ENCODE data around the gene ZAP70.
"Not testable (repeated sequence)": the region's sequence is repeated elsewhere in the genome, so short reads cannot be mapped to it uniquely, and the experiment has no call there.

Gene ZAP70

DNA sequence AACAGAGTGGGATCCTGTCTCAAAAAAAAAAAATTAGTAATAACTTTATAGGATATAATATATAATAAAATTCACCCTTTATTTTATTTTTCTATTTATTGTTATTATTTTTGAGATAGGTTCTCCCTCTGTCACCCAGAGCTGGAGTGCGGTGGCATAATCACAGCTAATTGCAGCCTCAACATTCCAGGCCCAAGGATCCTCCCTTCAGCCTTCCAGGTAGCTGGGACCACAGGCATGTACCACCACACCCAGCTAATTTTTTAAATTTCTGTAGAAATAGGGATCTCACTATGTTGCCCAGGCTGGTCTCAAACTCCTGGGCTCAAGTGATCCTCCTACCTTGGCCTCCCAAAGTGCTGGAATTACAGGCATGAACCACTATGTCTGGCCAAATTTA lies 42.9 kb upstream of the ZAP70 start:
- Histone ChIP-seq H3K23ac (ENCODE audit: low read length) (no peak overlapping the region), H3K79me1 (ENCODE audit: low read length) (no peaks in the 10 kb centered on the region), H3K9ac (ENCODE audit: low read length) (no peak overlapping the region), H2BK15ac (replicated peaks; ENCODE audit: low read depth) (no peak overlapping the region), H4K5ac (ENCODE audit: low read length) (no peak overlapping the region), H3K4me1 (ENCODE audit: control insufficient read depth, low read depth, low read length) (no peaks in the 10 kb centered on the region), H3K79me2 (ENCODE audit: control insufficient read depth, insufficient read depth, low read length) (no peaks in the 10 kb centered on the region), H3K4ac (ENCODE audit: low read depth, low read length) (no peak overlapping the region), H2AK5ac (ENCODE audit: low read length) (no peak overlapping the region), H3K36me3 (ENCODE audit: control insufficient read depth, insufficient read depth, low read length) (no peaks in the 10 kb centered on the region), H3K27ac (ENCODE audit: low read depth, low read length) (no peak overlapping the region), H4K8ac (ENCODE audit: low read depth, low read length) (no peak overlapping the region), H3K27me3 (ENCODE audit: insufficient read depth, low read length, poor library complexity) (no peaks in the 10 kb centered on the region), H3K4me2 (ENCODE audit: low read length) (no peak overlapping the region), H2BK120ac (ENCODE audit: low read depth, low read length) (no peak overlapping the region), H3K4me3 (ENCODE audit: low read length) (no peak overlapping the region), H3K18ac (ENCODE audit: low read length) (no peak overlapping the region), H3K56ac (ENCODE audit: low read length) (no peak overlapping the region), H2BK5ac (ENCODE audit: low read length) (no peak overlapping the region)
- no peak for DNase-seq
- no CpG with 5 or more reads among the region's 1 CpG for WGBS (ENCODE audit: extremely low coverage, insufficient coverage, low lambda C conversion rate)

- no peak overlapping the region for H3K23ac ChIP-seq (ENCODE audit: low read length)
- no peak overlapping the region for H2AK5ac ChIP-seq (ENCODE audit: low read length)
- no peaks in the 10 kb centered on the region for H3K27me3 ChIP-seq (ENCODE audit: insufficient read depth, low read length, poor library complexity)
- H3K9ac ChIP-seq (ENCODE audit: low read length): no peak overlapping the region
- peaks cover 3% of the 10 kb centered on the region for H3K4me1 ChIP-seq (ENCODE audit: control insufficient read depth, low read depth, low read length)
- no peaks in the 10 kb centered on the region for H3K79me2 ChIP-seq (ENCODE audit: control insufficient read depth, insufficient read depth, low read length)
- H2BK5ac ChIP-seq (ENCODE audit: low read length): no peak overlapping the region
- no CpG with 5 or more reads among the region's 7 CpGs for WGBS (ENCODE audit: extremely low coverage, insufficient coverage, low lambda C conversion rate)
- no peaks in the 10 kb centered on the region for H3K79me1 ChIP-seq (ENCODE audit: low read length)
- H3K18ac ChIP-seq (ENCODE audit: low read length): no peak overlapping the region
- H3K4me3 ChIP-seq (ENCODE audit: low read length): no peak overlapping the region
- H3K4ac ChIP-seq (ENCODE audit: low read depth, low read length): no peak overlapping the region
- H3K27ac ChIP-seq (ENCODE audit: low read depth, low read length): no peak overlapping the region
- H4K8ac ChIP-seq (ENCODE audit: low read depth, low read length): no peak overlapping the region
- no peak for DNase-seq
- H3K56ac ChIP-seq (ENCODE audit: low read length): no peak overlapping the region
- no peaks in the 10 kb centered on the region for H3K36me3 ChIP-seq (ENCODE audit: control insufficient read depth, insufficient read depth, low read length)
- H4K5ac ChIP-seq (ENCODE audit: low read length): no peak overlapping the region
- H2BK15ac ChIP-seq (replicated peaks; ENCODE audit: low read depth): no peak overlapping the region
- no peak overlapping the region for H3K4me2 ChIP-seq (ENCODE audit: low read length)
- no peak overlapping the region for H2BK120ac ChIP-seq (ENCODE audit: low read depth, low read length)
Measured at GRCh38 chr2:97671526-97671925, 41.9 kb upstream of the ZAP70 start.

DNA sequence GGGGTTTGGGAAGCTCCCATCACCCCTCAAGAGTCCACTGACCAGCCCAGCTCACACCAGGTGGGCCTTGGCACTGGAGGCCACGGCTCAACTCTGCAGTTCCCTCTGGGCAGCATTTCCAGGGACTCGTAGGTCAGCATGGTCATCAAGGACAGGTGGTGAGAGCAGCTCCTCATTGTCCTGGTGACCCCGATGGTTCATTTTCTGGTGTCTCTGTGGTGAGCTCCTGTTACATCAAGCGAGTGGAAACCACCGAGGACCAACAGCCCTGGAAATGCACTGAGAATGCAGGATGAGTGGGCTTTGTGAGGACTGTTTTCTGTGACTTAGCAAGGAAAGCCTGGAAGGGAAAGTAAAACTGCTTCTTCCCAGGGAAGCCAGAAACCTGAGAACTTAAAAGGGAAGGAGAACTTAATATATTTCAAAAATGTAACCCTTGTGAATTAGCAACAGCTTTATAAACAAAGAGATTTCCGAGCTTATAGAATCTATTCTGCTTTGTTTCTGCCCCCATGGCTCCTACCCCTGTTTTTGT lies 40.7 kb upstream of the ZAP70 start:
- H3K4me1 ChIP-seq (ENCODE audit: control insufficient read depth, low read depth, low read length); H3K4me3 ChIP-seq (ENCODE audit: low read length); H3K23ac ChIP-seq (ENCODE audit: low read length); DNase-seq; H2BK15ac ChIP-seq (replicated peaks; ENCODE audit: low read depth); H3K18ac ChIP-seq (ENCODE audit: low read length); H4K5ac ChIP-seq (ENCODE audit: low read length); H2AK5ac ChIP-seq (ENCODE audit: low read length); H3K4ac ChIP-seq (ENCODE audit: low read depth, low read length); H3K4me2 ChIP-seq (ENCODE audit: low read length); H3K27ac ChIP-seq (ENCODE audit: low read depth, low read length); H3K9ac ChIP-seq (ENCODE audit: low read length); H2BK5ac ChIP-seq (ENCODE audit: low read length); H3K79me1 ChIP-seq (ENCODE audit: low read length); H3K56ac ChIP-seq (ENCODE audit: low read length); H3K36me3 ChIP-seq (ENCODE audit: control insufficient read depth, insufficient read depth, low read length); H3K79me2 ChIP-seq (ENCODE audit: control insufficient read depth, insufficient read depth, low read length); H3K27me3 ChIP-seq (ENCODE audit: insufficient read depth, low read length, poor library complexity); H4K8ac ChIP-seq (ENCODE audit: low read depth, low read length); H2BK120ac ChIP-seq (ENCODE audit: low read depth, low read length): not testable (repeated sequence)
- WGBS (ENCODE audit: extremely low coverage, insufficient coverage, low lambda C conversion rate): no CpG with 5 or more reads among the region's 6 CpGs

DNA sequence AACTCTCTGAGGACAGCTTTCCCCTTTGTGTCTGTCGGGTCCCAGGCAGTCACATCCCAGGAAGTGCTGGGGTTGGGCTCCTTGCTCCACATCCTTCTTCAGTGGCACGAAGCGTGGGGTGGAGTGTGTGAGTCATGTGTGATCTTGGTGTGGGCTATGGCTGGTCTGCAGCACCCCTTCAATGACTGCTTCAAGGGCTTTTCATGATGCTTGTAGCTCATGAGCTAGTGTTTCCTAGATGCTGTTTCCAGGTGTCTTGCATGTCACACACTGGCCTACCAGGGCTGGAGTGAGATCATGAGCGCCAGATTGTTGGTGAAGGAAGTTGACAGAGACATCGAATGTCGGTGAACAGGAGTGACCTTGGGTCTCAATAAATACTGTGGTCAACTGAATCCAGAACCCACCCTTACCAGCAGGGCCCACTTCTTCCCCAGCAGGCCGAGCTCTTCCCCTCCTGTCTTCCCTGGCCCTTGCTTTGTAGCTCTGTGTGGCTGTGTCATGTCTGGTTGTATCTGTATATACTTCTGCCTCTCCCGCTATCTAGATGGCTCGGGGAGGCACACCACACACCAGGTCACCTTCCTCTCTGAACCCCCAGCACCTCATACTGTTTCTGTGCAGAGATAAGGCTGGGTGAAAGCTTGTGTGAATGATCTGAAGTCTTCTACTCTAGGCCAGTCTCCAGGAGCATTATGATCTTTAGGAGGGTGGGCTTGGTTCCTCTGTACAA lies 40.0 kb upstream of the ZAP70 start:
- Histone ChIP-seq H2BK120ac (ENCODE audit: low read depth, low read length) (no peak overlapping the region), H3K4me2 (ENCODE audit: low read length) (no peak overlapping the region), H4K8ac (ENCODE audit: low read depth, low read length) (no peak overlapping the region), H2AK5ac (ENCODE audit: low read length) (no peak overlapping the region), H2BK5ac (ENCODE audit: low read length) (no peak overlapping the region), H3K27me3 (ENCODE audit: insufficient read depth, low read length, poor library complexity) (no peaks in the 10 kb centered on the region), H3K18ac (ENCODE audit: low read length) (no peak overlapping the region), H2BK15ac (replicated peaks; ENCODE audit: low read depth) (no peak overlapping the region), H3K56ac (ENCODE audit: low read length) (no peak overlapping the region), H3K79me2 (ENCODE audit: control insufficient read depth, insufficient read depth, low read length) (no peaks in the 10 kb centered on the region), H3K4me3 (ENCODE audit: low read length) (no peak overlapping the region), H3K4me1 (ENCODE audit: control insufficient read depth, low read depth, low read length) (peaks cover 3% of the 10 kb centered on the region), H3K4ac (ENCODE audit: low read depth, low read length) (no peak overlapping the region), H3K79me1 (ENCODE audit: low read length) (no peaks in the 10 kb centered on the region), H3K23ac (ENCODE audit: low read length) (no peak overlapping the region), H3K36me3 (ENCODE audit: control insufficient read depth, insufficient read depth, low read length) (no peaks in the 10 kb centered on the region), H3K9ac (ENCODE audit: low read length) (no peak overlapping the region), H3K27ac (ENCODE audit: low read depth, low read length) (no peak overlapping the region), H4K5ac (ENCODE audit: low read length) (no peak overlapping the region)
- no CpG with 5 or more reads among the region's 9 CpGs for WGBS (ENCODE audit: extremely low coverage, insufficient coverage, low lambda C conversion rate)
- DNase-seq: no peak

GRCh38 chr2:97673915-97674283 lies 39.5 kb upstream of the ZAP70 start:
- no CpG with 5 or more reads among the region's 8 CpGs for WGBS (ENCODE audit: extremely low coverage, insufficient coverage, low lambda C conversion rate)

More at GRCh38 chr2:97673915-97674283, 39.5 kb upstream of the ZAP70 start:
- Histone ChIP-seq H3K4me3 (ENCODE audit: low read length) (no peak overlapping the region), H4K8ac (ENCODE audit: low read depth, low read length) (no peak overlapping the region), H3K23ac (ENCODE audit: low read length) (no peak overlapping the region), H2BK15ac (replicated peaks; ENCODE audit: low read depth) (no peak overlapping the region), H3K79me1 (ENCODE audit: low read length) (no peaks in the 10 kb centered on the region), H3K36me3 (ENCODE audit: control insufficient read depth, insufficient read depth, low read length) (no peaks in the 10 kb centered on the region), H3K4me2 (ENCODE audit: low read length) (no peak overlapping the region), H3K18ac (ENCODE audit: low read length) (no peak overlapping the region), H3K27me3 (ENCODE audit: insufficient read depth, low read length, poor library complexity) (no peaks in the 10 kb centered on the region), H2BK5ac (ENCODE audit: low read length) (no peak overlapping the region), H2BK120ac (ENCODE audit: low read depth, low read length) (no peak overlapping the region), H3K4ac (ENCODE audit: low read depth, low read length) (no peak overlapping the region), H4K5ac (ENCODE audit: low read length) (no peak overlapping the region), H3K9ac (ENCODE audit: low read length) (no peak overlapping the region), H2AK5ac (ENCODE audit: low read length) (no peak overlapping the region), H3K27ac (ENCODE audit: low read depth, low read length) (no peak overlapping the region), H3K79me2 (ENCODE audit: control insufficient read depth, insufficient read depth, low read length) (no peaks in the 10 kb centered on the region), H3K56ac (ENCODE audit: low read length) (no peak overlapping the region), H3K4me1 (ENCODE audit: control insufficient read depth, low read depth, low read length) (peaks cover 3% of the 10 kb centered on the region)
- DNase-seq: no peak

All from mesendoderm (in vitro differentiated cells).